IMR-90 (cell line): ENCODE results near the gene RGS5. TPM values are rescaled to one million over a fixed set of nuclear protein-coding genes. Genes with fewer than 3 reads are reported as not detected.
A peak's percentile ranks its signal among the peaks of the same experiment; 100 is the strongest.

Experiments used
- ATAC-seq: fragments of 200-7000 bp; cut with Tn5 transposase; 2 replicates; pipeline ENCODE4 v1.9.1; 2020; ENCODE audit warnings: low read depth, mild to moderate bottlenecking, moderate library complexity
- BruUV-seq: library from RNA; stranded (reverse); fragments of 400-500 nt; replicated peaks from 2 replicates; lab custom pipeline; 2021; lab: Mats Ljungman, UMichigan
- CTCF ChIA-PET: fragments of 300-600 bp; formaldehyde crosslinking; extraction: SDS; loops from one replicate; lab custom pipeline; 2021; ENCODE audit warnings: antibody characterized with exemption; lab: Yijun Ruan, JAX
- POLR2A ChIA-PET: fragments of 300-600 bp; sonication (Branson Sonifier 250); formaldehyde crosslinking; loops from one replicate; lab custom pipeline; 2022; ENCODE audit warnings: antibody characterized with exemption; ENCODE audit not compliant: unreplicated experiment; lab: Charles Lee
- DNase-seq: peaks from one replicate; pipeline ENCODE4 v3.0.0; 2013
- H2AFZ ChIP-seq: replicated peaks from 2 replicates; pipeline ENCODE3; 2013; ENCODE audit warnings: low read length, mild to moderate bottlenecking; ENCODE audit not compliant: poor library complexity
- H2AK5ac ChIP-seq: 2 replicates; pipeline ENCODE4 v1.6.1; 2013; ENCODE audit warnings: low read depth, low read length, inconsistent platforms
- H2AK9ac ChIP-seq: replicated peaks from 2 replicates; pipeline ENCODE3; 2013; ENCODE audit warnings: mild to moderate bottlenecking, low read depth, low read length, moderate library complexity; ENCODE audit not compliant: poor library complexity
- H2BK120ac ChIP-seq: 2 replicates; pipeline ENCODE4 v1.6.1; 2013; ENCODE audit warnings: low read depth, low read length, inconsistent platforms
- H2BK15ac ChIP-seq: 3 replicates; pipeline ENCODE4 v1.6.1; 2013; ENCODE audit warnings: low read depth, low read length, inconsistent platforms
- H2BK20ac ChIP-seq: 2 replicates; pipeline ENCODE4 v1.6.1; 2013; ENCODE audit warnings: low read depth, mild to moderate bottlenecking, inconsistent platforms, low read length, moderate library complexity
- H2BK5ac ChIP-seq: 2 replicates; pipeline ENCODE4 v1.6.1; 2013; ENCODE audit warnings: mild to moderate bottlenecking, low read depth, low read length, inconsistent platforms; ENCODE audit not compliant: poor library complexity, severe bottlenecking
- H3K14ac ChIP-seq: replicated peaks from 2 replicates; pipeline ENCODE4 v1.6.1; 2013; ENCODE audit warnings: low read depth, low read length, inconsistent platforms
- H3K18ac ChIP-seq: 2 replicates; pipeline ENCODE4 v1.6.1; 2013; ENCODE audit warnings: low read depth, low read length, control low read depth
- H3K23ac ChIP-seq: 2 replicates; pipeline ENCODE4 v1.6.1; 2013; ENCODE audit warnings: low read depth, low read length, inconsistent platforms
- H3K27ac ChIP-seq: 2 replicates; pipeline ENCODE4 v1.5.1; 2013; ENCODE audit warnings: mild to moderate bottlenecking, control low read depth, low read length; ENCODE audit not compliant: insufficient read depth
- H3K27me3 ChIP-seq: 2 replicates; pipeline ENCODE4 v1.6.1; 2013; ENCODE audit warnings: low read length; ENCODE audit not compliant: control insufficient read depth, insufficient read depth
- H3K36me3 ChIP-seq: 2 replicates; pipeline ENCODE4 v1.6.1; 2013; ENCODE audit warnings: low read length, mixed read lengths; ENCODE audit not compliant: control insufficient read depth, insufficient read depth
- H3K4ac ChIP-seq: 2 replicates; pipeline ENCODE4 v1.6.1; 2013; ENCODE audit warnings: low read depth, low read length, inconsistent platforms
- H3K4me1 ChIP-seq: 2 replicates; pipeline ENCODE4 v1.6.1; 2013; ENCODE audit warnings: low read length, mixed read lengths; ENCODE audit not compliant: control insufficient read depth, insufficient read depth
- H3K4me2 ChIP-seq: 2 replicates; pipeline ENCODE4 v1.6.1; 2013; ENCODE audit warnings: low read depth, mild to moderate bottlenecking, control low read depth, low read length, moderate library complexity
- H3K4me3 ChIP-seq: 2 replicates; pipeline ENCODE4 v1.5.1; 2013; ENCODE audit warnings: low read depth, mild to moderate bottlenecking, control low read depth, low read length, moderate library complexity; ENCODE audit not compliant: insufficient read depth
- H3K56ac ChIP-seq: 2 replicates; pipeline ENCODE4 v1.6.1; 2013; ENCODE audit warnings: low read length, inconsistent platforms; ENCODE audit not compliant: insufficient read depth; ENCODE audit errors: extremely low read depth
- H3K79me1 ChIP-seq, 2 experiments: 2 replicates each; pipeline ENCODE4 v1.6.1; 2013; ENCODE audit warnings: low read length in 2 of 2, inconsistent platforms in 1 of 2, low read depth in 1 of 2
- H3K9ac ChIP-seq: 2 replicates; pipeline ENCODE4 v1.6.1; 2013; ENCODE audit warnings: low read depth, low read length, control low read depth
- H3K9me1 ChIP-seq: 2 replicates; pipeline ENCODE4 v1.6.1; 2013; ENCODE audit warnings: low read length, inconsistent platforms; ENCODE audit not compliant: insufficient read depth
- H3K9me3 ChIP-seq: 2 replicates; pipeline ENCODE4 v1.6.1; 2013; ENCODE audit warnings: low read length; ENCODE audit not compliant: control insufficient read depth, insufficient read depth
- H4K20me1 ChIP-seq: 2 replicates; pipeline ENCODE4 v1.6.1; 2013; ENCODE audit warnings: low read length, inconsistent platforms; ENCODE audit not compliant: insufficient read depth
- H4K5ac ChIP-seq: 2 replicates; pipeline ENCODE4 v1.6.1; 2013; ENCODE audit warnings: mild to moderate bottlenecking, low read depth, low read length, control low read depth
- H4K8ac ChIP-seq, 2 experiments: 2 replicates each; pipeline ENCODE4 v1.6.1; 2013; ENCODE audit warnings: low read depth in 2 of 2, low read length in 2 of 2, control low read depth in 1 of 2, inconsistent platforms in 1 of 2
- H4K91ac ChIP-seq: 2 replicates; pipeline ENCODE4 v1.6.1; 2013; ENCODE audit warnings: low read depth, low read length, inconsistent platforms; ENCODE audit not compliant: insufficient read depth
- ELK1 ChIP-seq: fragments of 150-350 bp; IDR thresholded peaks from 2 replicates; pipeline ENCODE4 v1.6.1; 2016; ENCODE audit warnings: low read depth, mild to moderate bottlenecking, low read length, moderate library complexity, borderline replicate concordance
- FOS ChIP-seq: fragments of 150-350 bp; IDR thresholded peaks from 2 replicates; pipeline ENCODE4 v1.6.1; 2016; ENCODE audit warnings: low read depth, low read length
- WGBS, 2 experiments: methylation state at CpG; one replicate each; pipeline versions ENCODE4 v1.1.5 to v1.1.7; 2013; ENCODE audit warnings: missing lambda C conversion rate in 2 of 2; ENCODE audit not compliant: insufficient read length in 1 of 2; ENCODE audit errors: extremely low coverage in 2 of 2; 5-methylcytosine and 5-hydroxymethylcytosine counted together
- dilution Hi-C: fragments of 300-500 bp; cut with HindIII; formaldehyde crosslinking; loops from one replicate; pipeline ENCODE4 v1.14.3; 2018; ENCODE audit warnings: low sequenced_read_pairs; ENCODE audit not compliant: unreplicated experiment
- in situ Hi-C: fragments of 300-500 bp; cut with MboI; formaldehyde crosslinking; loops from 3 replicates; pipeline ENCODE4 v1.14.3; 2019; ENCODE audit warnings: low sequenced_read_pairs, inconsistent platforms, mixed read lengths
- intact Hi-C: fragments of 100-400 bp; cut with micrococcal nuclease; formaldehyde crosslinking; loops from 2 replicates; pipeline ENCODE4 v1.10.0; 2022
- polyA plus RNA-seq, 3 experiments: library from polyadenylated mRNA; depleted of rRNA; stranded (reverse); fragments of >200 nt; gene quantifications; 2 replicates each; pipeline ENCODE4 v1.2.3, GENCODE V29; 2012; ENCODE audit warnings: low replicate concordance in 1 of 3
- total RNA-seq: library from RNA; depleted of rRNA; stranded (reverse); fragments of >200 nt; gene quantifications from 2 replicates; pipeline ENCODE4 v1.2.3, GENCODE V29; 2012

The RGS5 gene
- total and polyA plus RNA-seq, 2 of the 4 experiments (the other 2 are of a cell fraction) = 21.4 to 40.0 TPM

GRCh38 chr1:163161337-163161736, 41.4 kb downstream of the RGS5 start:
- no peak overlapping the region for H4K91ac ChIP-seq
- H3K36me3 ChIP-seq = no peaks in the 10 kb centered on the region
- in situ Hi-C loops (no loop called here), dilution Hi-C loops (no loop called here), intact Hi-C loops (no loop called here)
- H3K4me1 ChIP-seq = peaks cover 8% of the 10 kb centered on the region
- no peak for ATAC-seq
- H3K56ac ChIP-seq = no peak overlapping the region
- no peaks in the 10 kb centered on the region for H3K9me1 ChIP-seq
- no peaks in the 10 kb centered on the region for H3K27me3 ChIP-seq
- H3K14ac ChIP-seq = no peak overlapping the region
- H3K27ac ChIP-seq = no peak overlapping the region
- no peak overlapping the region for H2BK15ac ChIP-seq
- POLR2A ChIA-PET = no interaction called here
- CTCF ChIA-PET = interaction anchor here (0.9 to 2.7 kb wide), 3 partner anchors 8 to 14 kb away, joined by 3 to 7 read pairs (median 5); no protein-coding TSS in a partner anchor
- BruUV-seq = no TSS peak
- no peak overlapping the region for H3K9ac ChIP-seq
- no peak overlapping the region for H2BK5ac ChIP-seq
- H2BK20ac ChIP-seq = no peak overlapping the region
- H3K79me1 ChIP-seq = no peaks in the 10 kb centered on the region
- H3K9me3 ChIP-seq = no peaks in the 10 kb centered on the region
- no peak overlapping the region for H3K23ac ChIP-seq
- H2AK9ac ChIP-seq = no peak overlapping the region
- TF ChIP-seq FOS (no peak), ELK1 (no peak)
- H3K18ac ChIP-seq = no peak overlapping the region
- H3K4ac ChIP-seq = no peak overlapping the region
- no CpG with 5 or more reads among the region's 2 CpGs for WGBS, 2 experiments
- H2AFZ ChIP-seq = no peak overlapping the region
- H4K5ac ChIP-seq = no peak overlapping the region
- no peaks in the 10 kb centered on the region for H4K20me1 ChIP-seq
- no peak overlapping the region for H3K4me2 ChIP-seq
- peak overlapping the region; percentile 23; the same call in 1 of the 2 replicates for H2BK120ac ChIP-seq
- DNase-seq = no peak
- H4K8ac ChIP-seq = no peak overlapping the region
- no peak overlapping the region for H2AK5ac ChIP-seq
- H3K4me3 ChIP-seq = no peak overlapping the region
